HepG2 (cell line): ENCODE data around the gene NSG2. TPM values are rescaled to one million over a fixed set of nuclear protein-coding genes. Genes with fewer than 3 reads are reported as not detected.

Source experiments
- ADNP ChIP-seq: sonication (generic); formaldehyde crosslinking; IDR thresholded peaks from 2 replicates; pipeline ENCODE4 v1.4.0; 2020; ENCODE audit warnings: missing genetic modification reagents
- ATF1 ChIP-seq: IDR thresholded peaks from 2 replicates; pipeline ENCODE4 v1.6.1; 2016; ENCODE audit warnings: mild to moderate bottlenecking, control low read depth
- ATF3 ChIP-seq: sonication (generic); formaldehyde crosslinking; IDR thresholded peaks from 2 replicates; pipeline ENCODE4 v1.4.0; 2020; ENCODE audit warnings: missing genetic modification reagents
- BORCS8-MEF2B ChIP-seq: sonication (generic); formaldehyde crosslinking; IDR thresholded peaks from 2 replicates; pipeline ENCODE4 v1.8.0; 2022; ENCODE audit warnings: mild to moderate bottlenecking, missing genetic modification reagents
- CBX1 ChIP-seq: IDR thresholded peaks from one replicate; pipeline ENCODE4 v1.6.1; 2016; ENCODE audit warnings: antibody characterized with exemption, low read depth
- CTCF ChIP-seq: sonication (generic); formaldehyde crosslinking; IDR thresholded peaks from 2 replicates; pipeline ENCODE4 v1.5.0; 2020; ENCODE audit warnings: mild to moderate bottlenecking, missing genetic modification reagents, moderate library complexity
- FOXM1 ChIP-seq: sonication (generic); formaldehyde crosslinking; IDR thresholded peaks from 2 replicates; pipeline ENCODE4 v1.5.0; 2020; ENCODE audit warnings: missing genetic modification reagents
- GLMP ChIP-seq: sonication (generic); formaldehyde crosslinking; IDR thresholded peaks from 2 replicates; pipeline ENCODE4 v1.9.0; 2021; ENCODE audit warnings: missing genetic modification reagents, mild to moderate bottlenecking, borderline replicate concordance
- JUNB ChIP-seq: sonication (generic); formaldehyde crosslinking; IDR thresholded peaks from 2 replicates; pipeline ENCODE4 v1.8.0; 2022; ENCODE audit warnings: missing genetic modification reagents, mild to moderate bottlenecking, borderline replicate concordance
- NR0B2 ChIP-seq: sonication (generic); formaldehyde crosslinking; IDR thresholded peaks from 2 replicates; pipeline ENCODE4 v1.4.0; 2020; ENCODE audit warnings: mild to moderate bottlenecking, missing genetic modification reagents
- SOX5 ChIP-seq: IDR thresholded peaks from 2 replicates; pipeline ENCODE4 v1.6.1; 2016; ENCODE audit warnings: borderline replicate concordance
- TBP ChIP-seq: sonication (generic); formaldehyde crosslinking; IDR thresholded peaks from 2 replicates; pipeline ENCODE4 v1.5.0; 2020; ENCODE audit warnings: missing genetic modification reagents
- WIZ ChIP-seq: sonication (generic); formaldehyde crosslinking; IDR thresholded peaks from 2 replicates; pipeline ENCODE4 v1.5.1; 2020; ENCODE audit warnings: mild to moderate bottlenecking, missing genetic modification reagents
- ZBTB4 ChIP-seq: sonication (generic); formaldehyde crosslinking; IDR thresholded peaks from 2 replicates; pipeline ENCODE4 v1.4.0; 2020; ENCODE audit warnings: missing genetic modification reagents, mild to moderate bottlenecking, borderline replicate concordance
- ZFP36L1 ChIP-seq: sonication (generic); formaldehyde crosslinking; IDR thresholded peaks from 2 replicates; pipeline ENCODE4 v1.8.0; 2022; ENCODE audit warnings: mild to moderate bottlenecking, missing genetic modification reagents, moderate library complexity
- ZIK1 ChIP-seq: sonication (generic); formaldehyde crosslinking; IDR thresholded peaks from 2 replicates; pipeline ENCODE4 v1.5.0; 2020; ENCODE audit warnings: mild to moderate bottlenecking, low read depth, missing genetic modification reagents, borderline replicate concordance
- ZKSCAN8 ChIP-seq: IDR thresholded peaks from 2 replicates; pipeline ENCODE4 v1.6.1; 2016; ENCODE audit warnings: borderline replicate concordance, missing genetic modification reagents, missing compliant biosample characterization
- ZNF235 ChIP-seq: sonication (generic); formaldehyde crosslinking; IDR thresholded peaks from 2 replicates; pipeline ENCODE4 v1.8.1; 2023; ENCODE audit warnings: mild to moderate bottlenecking, missing genetic modification reagents, borderline replicate concordance
- ZNF747 ChIP-seq: sonication (generic); formaldehyde crosslinking; IDR thresholded peaks from 2 replicates; pipeline ENCODE4 v1.8.1; 2023; ENCODE audit warnings: missing genetic modification reagents, mild to moderate bottlenecking, borderline replicate concordance
- ZNF75D ChIP-seq: sonication (generic); formaldehyde crosslinking; IDR thresholded peaks from 2 replicates; pipeline ENCODE4 v1.8.1; 2023; ENCODE audit warnings: missing genetic modification reagents, mild to moderate bottlenecking, borderline replicate concordance
- ZNF792 ChIP-seq: IDR thresholded peaks from 2 replicates; pipeline ENCODE4 v1.6.1; 2016
- ZNF883 ChIP-seq: sonication (generic); formaldehyde crosslinking; IDR thresholded peaks from 2 replicates; pipeline ENCODE4 v1.5.1; 2020; ENCODE audit warnings: mild to moderate bottlenecking, missing genetic modification reagents; ENCODE audit errors: not compliant biosample characterization
- ZSCAN31 ChIP-seq: sonication (generic); formaldehyde crosslinking; IDR thresholded peaks from 2 replicates; pipeline ENCODE4 v1.5.0; 2020; ENCODE audit warnings: low read depth, mild to moderate bottlenecking, missing genetic modification reagents
- polyA plus RNA-seq, 8 experiments: library from polyadenylated mRNA; depleted of rRNA in 3 of 8; stranded (reverse) in 7 of 8; unstranded in 1 of 8; fragments of >200 nt; fragmentation: Illumina TruSeq in 4 of 8; extraction: Trizol in 4 of 8; gene quantifications; 2 replicates each; pipeline versions ENCODE4 v1.2.1 to v1.2.3, GENCODE V29; 2011 to 2016; ENCODE audit warnings: low read depth in 4 of 8, missing spikeins in 1 of 8, mixed read lengths in 1 of 8; ENCODE audit not compliant: insufficient read depth in 1 of 8
- total RNA-seq, 5 experiments: library from RNA; depleted of rRNA; stranded (reverse); fragments of >200 nt; fragmentation: Illumina TruSeq; extraction: Trizol; gene quantifications; 2 replicates each; pipeline ENCODE4 v1.2.3, GENCODE V29; 2016; ENCODE audit warnings: low read depth in 1 of 5

Gene NSG2
- total and polyA plus RNA-seq, 2 of the 13 experiments (the other 11 are each of a cell fraction or from before 2014, with no cell fraction given): 0.21 TPM; not detected in 1

- TF ChIP-seq ZNF235 (CRISPR knock-in tag): no peak
- TF ChIP-seq CBX1: no peak
- TF ChIP-seq ATF3 (CRISPR knock-in tag): 0 out of 2 replicates have a peak, but pooled peaks have one; percentile 10
- TF ChIP-seq WIZ (CRISPR knock-in tag): peak; percentile 97
- TF ChIP-seq ZNF883 (CRISPR knock-in tag): peak; percentile 63
- no peak for TF ChIP-seq NR0B2 (CRISPR knock-in tag)
- TF ChIP-seq ZBTB4 (CRISPR knock-in tag): no peak
- TF ChIP-seq ATF1 (CRISPR knock-in tag): no peak
- no peak for TF ChIP-seq FOXM1
- no peak for TF ChIP-seq GLMP
- 0 out of 2 replicates have a peak, but pooled peaks have one; percentile 47 for TF ChIP-seq BORCS8-MEF2B
- no peak for TF ChIP-seq ZNF75D (CRISPR knock-in tag)
- no peak for TF ChIP-seq ADNP (CRISPR knock-in tag)
- TF ChIP-seq SOX5 (CRISPR knock-in tag): no peak
- TF ChIP-seq JUNB (CRISPR knock-in tag): no peak
- peak; percentile 51; the same call in 1 of the 2 replicates for TF ChIP-seq ZKSCAN8 (CRISPR knock-in tag)
- no peak for TF ChIP-seq ZFP36L1 (CRISPR knock-in tag)
- TF ChIP-seq ZNF792: peak; percentile 79; the same call in 1 of the 2 replicates
- TF ChIP-seq ZNF747 (CRISPR knock-in tag): peak; percentile 62; the same call in 1 of the 2 replicates
- no peak for TF ChIP-seq TBP (CRISPR knock-in tag)
- 0 out of 2 replicates have a peak, but pooled peaks have one; percentile 19 for TF ChIP-seq ZIK1 (CRISPR knock-in tag)
- TF ChIP-seq ZSCAN31: no peak; the same call in 1 of the 2 replicates
- TF ChIP-seq CTCF (CRISPR knock-in tag): peak; percentile 93
Measured at GRCh38 chr5:174045470-174046025, at the start of gene NSG2 (continued).
